ENCODE data around the gene CKAP2L.

GRCh38 chr2:112813280-112813966 is 49.0 kb upstream of the CKAP2L start:
- no peak for TF ChIP-seq REST (IDR thresholded peaks at IDR 0.05; ENCODE audit: low read depth)
- no peak for TF ChIP-seq MAX (IDR thresholded peaks at IDR 0.05)
